HG03108 (cell line): ENCODE results near the gene ZC3H4.
A peak's percentile ranks its signal among the peaks of the same experiment; 100 is the strongest.

Experiments
- ATAC-seq: cut with Tn5 transposase; IDR thresholded peaks from one replicate; pipeline ENCODE4 v1.9.1; 2021; ENCODE audit warnings: moderate library complexity; ENCODE audit not compliant: unreplicated experiment

ZC3H4 gene

GRCh38 chr19:47134545-47134944 lies 21.0 kb upstream of the ZC3H4 start:
- no peak for ATAC-seq

- ATAC-seq: no peak
These were observed 19.5 kb upstream of the ZC3H4 start for GRCh38 chr19:47133021-47133471.

GRCh38 chr19:47132194-47132852 lies 18.7 kb upstream of the ZC3H4 start:
- ATAC-seq: no peak

- ATAC-seq: peak; percentile 72
These were observed 17.1 kb upstream of the ZC3H4 start, which contains the start of gene SAE1 for GRCh38 chr19:47130589-47131227. Gene SAE1, plus strand, starts transcription at chr19:47130835. Its CDS starts 96 bp downstream, at chr19:47130931.

GRCh38 chr19:47130120-47130588 lies 16.6 kb upstream of the ZC3H4 start:
- ATAC-seq: no peak

GRCh38 chr19:47129579-47129978 lies 16.0 kb upstream of the ZC3H4 start:
- ATAC-seq: no peak

- no peak for ATAC-seq
These were observed 12.0 kb upstream of the ZC3H4 start for GRCh38 chr19:47125669-47125938.

- ATAC-seq: no peak
These were observed 11.5 kb upstream of the ZC3H4 start for GRCh38 chr19:47124937-47125668.

GRCh38 chr19:47123406-47123805 lies 9.8 kb upstream of the ZC3H4 start:
- ATAC-seq: no peak

- no peak for ATAC-seq
These were observed 9.1 kb upstream of the ZC3H4 start for GRCh38 chr19:47122359-47123335.

GRCh38 chr19:47120470-47121067 lies 7.0 kb upstream of the ZC3H4 start:
- no peak for ATAC-seq

- no peak for ATAC-seq
These were observed 475 bp upstream of the ZC3H4 start for GRCh38 chr19:47113850-47114651.

GRCh38 chr19:47112166-47112996 lies 1.2 kb downstream of the ZC3H4 start:
- ATAC-seq: peak; percentile 11

- ATAC-seq: no peak
These were observed 1.9 kb downstream of the ZC3H4 start for GRCh38 chr19:47111682-47112165.

GRCh38 chr19:47111006-47111621 lies 2.5 kb downstream of the ZC3H4 start:
- no peak for ATAC-seq

- ATAC-seq: no peak
These were observed 3.0 kb downstream of the ZC3H4 start for GRCh38 chr19:47110521-47111005.

GRCh38 chr19:47109541-47110375 lies 3.8 kb downstream of the ZC3H4 start:
- no peak for ATAC-seq
